Calu3 (cell line): ENCODE results near the gene NATD1. TPM values are rescaled to one million over a fixed set of nuclear protein-coding genes. Genes with fewer than 3 reads are reported as not detected.
A peak's percentile ranks its signal among the peaks of the same experiment; 100 is the strongest.

Source experiments
- BruUV-seq: library from RNA; stranded (reverse); fragments of 400-500 nt; replicated peaks from 2 replicates; lab custom pipeline; 2021; lab: Mats Ljungman, UMichigan
- CTCF ChIA-PET: fragments of 300-600 bp; sonication (Branson Sonifier 250); formaldehyde crosslinking; loops from one replicate; lab custom pipeline; 2022; ENCODE audit warnings: antibody characterized with exemption; lab: Charles Lee
- DNase-seq: peaks from one replicate; pipeline ENCODE4 v3.0.0; 2022
- H3K27ac Mint-ChIP-seq: one replicate; pipeline ENCODE4 v1.8.0; 2022; ENCODE audit warnings: mixed read lengths; ENCODE audit not compliant: unreplicated experiment
- H3K27me3 Mint-ChIP-seq: one replicate; pipeline ENCODE4 v1.8.0; 2022; ENCODE audit warnings: mixed read lengths; ENCODE audit not compliant: unreplicated experiment
- H3K36me3 Mint-ChIP-seq: one replicate; pipeline ENCODE4 v1.8.0; 2022; ENCODE audit warnings: mild to moderate bottlenecking, moderate library complexity, mixed read lengths; ENCODE audit not compliant: insufficient read depth, unreplicated experiment
- H3K4me1 Mint-ChIP-seq: one replicate; pipeline ENCODE4 v1.8.0; 2022; ENCODE audit warnings: mild to moderate bottlenecking, low read depth, mixed read lengths; ENCODE audit not compliant: unreplicated experiment
- H3K4me3 Mint-ChIP-seq: one replicate; pipeline ENCODE4 v1.8.0; 2022; ENCODE audit warnings: mild to moderate bottlenecking, low read depth, moderate library complexity, mixed read lengths; ENCODE audit not compliant: unreplicated experiment
- H3K9me3 Mint-ChIP-seq: one replicate; pipeline ENCODE4 v1.8.0; 2022; ENCODE audit warnings: low read depth, mixed read lengths; ENCODE audit not compliant: unreplicated experiment
- intact Hi-C: fragments of 100-400 bp; cut with micrococcal nuclease; formaldehyde crosslinking; loops from one replicate; pipeline ENCODE4 v1.10.0; 2022; ENCODE audit not compliant: unreplicated experiment
- total RNA-seq: library from RNA; stranded (reverse); gene quantifications from 2 replicates; pipeline ENCODE4 v1.2.3, GENCODE V29; 2022
- TF ChIP-seq, protein P1 (sequence below): fragments of 200-600 bp; IDR thresholded peaks from one replicate; pipeline ENCODE4 v1.8.0; 2022; ENCODE audit warnings: antibody characterized with exemption; ENCODE audit not compliant: unreplicated experiment

The NATD1 gene
- total RNA-seq, 1 experiment from 2014 or later = 1.5 TPM

DNA sequence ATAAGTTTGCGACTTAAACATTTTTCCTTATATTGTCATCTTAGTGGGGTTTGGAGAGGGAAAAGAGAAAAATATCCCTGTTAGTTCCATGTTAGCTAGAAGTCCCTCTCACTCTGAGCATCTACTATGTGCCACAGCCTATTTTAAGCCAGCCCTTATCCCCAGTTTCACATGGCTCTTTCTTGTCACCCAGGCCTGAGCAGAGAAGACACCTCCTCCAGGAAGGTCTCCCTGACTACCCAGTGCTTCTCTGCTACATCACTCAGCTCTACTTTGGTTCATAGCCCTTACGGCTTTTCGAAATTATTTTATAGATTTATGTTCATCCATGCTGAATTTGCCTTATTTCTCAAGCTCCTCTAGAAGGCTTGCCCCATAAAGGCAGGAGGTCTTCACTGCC is 24.1 kb upstream of the NATD1 start:
- H3K27ac Mint-ChIP-seq = no peak overlapping the region
- H3K4me1 Mint-ChIP-seq = peaks cover 46% of the 10 kb centered on the region
- TF ChIP-seq, protein P1, sequence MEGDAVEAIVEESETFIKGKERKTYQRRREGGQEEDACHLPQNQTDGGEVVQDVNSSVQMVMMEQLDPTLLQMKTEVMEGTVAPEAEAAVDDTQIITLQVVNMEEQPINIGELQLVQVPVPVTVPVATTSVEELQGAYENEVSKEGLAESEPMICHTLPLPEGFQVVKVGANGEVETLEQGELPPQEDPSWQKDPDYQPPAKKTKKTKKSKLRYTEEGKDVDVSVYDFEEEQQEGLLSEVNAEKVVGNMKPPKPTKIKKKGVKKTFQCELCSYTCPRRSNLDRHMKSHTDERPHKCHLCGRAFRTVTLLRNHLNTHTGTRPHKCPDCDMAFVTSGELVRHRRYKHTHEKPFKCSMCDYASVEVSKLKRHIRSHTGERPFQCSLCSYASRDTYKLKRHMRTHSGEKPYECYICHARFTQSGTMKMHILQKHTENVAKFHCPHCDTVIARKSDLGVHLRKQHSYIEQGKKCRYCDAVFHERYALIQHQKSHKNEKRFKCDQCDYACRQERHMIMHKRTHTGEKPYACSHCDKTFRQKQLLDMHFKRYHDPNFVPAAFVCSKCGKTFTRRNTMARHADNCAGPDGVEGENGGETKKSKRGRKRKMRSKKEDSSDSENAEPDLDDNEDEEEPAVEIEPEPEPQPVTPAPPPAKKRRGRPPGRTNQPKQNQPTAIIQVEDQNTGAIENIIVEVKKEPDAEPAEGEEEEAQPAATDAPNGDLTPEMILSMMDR = no peak
- peaks cover 15% of the 10 kb centered on the region for H3K36me3 Mint-ChIP-seq
- no peak for DNase-seq
- intact Hi-C loops = no loop called here
- no peaks in the 10 kb centered on the region for H3K27me3 Mint-ChIP-seq
- no peak overlapping the region for H3K4me3 Mint-ChIP-seq
- CTCF ChIA-PET = no interaction called here
- no peaks in the 10 kb centered on the region for H3K9me3 Mint-ChIP-seq
- no TSS peak for BruUV-seq

DNA sequence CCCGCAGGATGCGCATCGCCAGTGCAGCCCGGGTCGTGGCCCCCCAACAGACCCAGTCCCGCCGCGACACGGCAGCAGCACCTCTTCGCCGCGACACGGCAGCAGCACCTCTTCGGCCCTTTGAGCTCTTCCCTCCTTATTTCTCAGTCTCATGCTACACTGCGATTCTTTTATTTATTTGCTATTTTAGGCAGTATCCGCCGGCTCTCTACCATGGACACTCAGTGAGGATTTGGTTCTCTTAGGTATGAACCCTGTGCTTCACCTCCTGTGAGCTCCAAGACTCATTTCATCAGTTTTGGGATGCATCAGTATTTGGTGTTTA is 23.0 kb upstream of the NATD1 start:
- Mint-ChIP-seq H3K27me3 (no peaks in the 10 kb centered on the region), H3K9me3 (no peaks in the 10 kb centered on the region), H3K36me3 (peaks cover 13% of the 10 kb centered on the region), H3K4me1 (peaks cover 35% of the 10 kb centered on the region), H3K27ac (peak overlapping the region; percentile 74), H3K4me3 (peak overlapping the region; percentile 77)
- CTCF ChIA-PET = interaction anchor here (1.1 kb wide), 1 partner anchor 10 kb away, joined by 3 read pairs; no protein-coding TSS in a partner anchor
- no TSS peak for BruUV-seq
- DNase-seq = no peak
- intact Hi-C loops = no loop called here
- TF ChIP-seq, protein P1 = no peak

DNA sequence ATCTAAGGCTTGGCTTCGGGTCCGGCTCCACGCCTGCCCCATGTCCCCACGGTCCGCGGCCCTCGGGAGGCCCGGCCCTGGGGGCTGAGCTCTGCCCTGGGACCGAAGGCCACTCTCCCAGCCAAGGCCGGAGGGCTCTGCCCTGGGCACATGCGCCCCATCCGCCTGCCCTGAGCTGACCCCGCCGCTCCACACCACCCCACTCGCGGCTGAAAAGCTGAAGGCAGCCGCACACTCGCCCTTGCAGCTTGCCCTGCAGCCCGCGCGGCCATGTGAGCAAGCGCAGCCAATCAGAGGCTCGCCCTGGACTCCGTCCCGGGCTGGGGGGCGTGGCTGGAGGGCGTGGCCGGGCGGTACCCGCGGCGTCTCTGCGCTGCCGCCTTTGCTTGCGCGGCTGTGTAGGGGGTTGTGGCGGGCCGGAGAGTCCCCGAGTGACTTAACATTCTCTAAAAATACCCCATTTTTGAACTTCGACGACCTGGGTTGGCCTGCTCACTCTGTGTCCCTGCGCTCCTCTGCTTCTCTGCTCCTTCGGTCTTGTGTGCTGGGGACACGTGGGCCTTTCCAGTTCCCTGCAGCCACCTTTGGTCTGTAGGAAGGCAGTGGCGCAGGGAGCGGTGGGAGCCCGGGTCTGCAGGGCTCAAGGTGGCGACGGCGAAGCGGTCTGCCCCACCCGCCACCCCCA is 22.5 kb upstream of the NATD1 start:
- peak; percentile 91 for DNase-seq
- TF ChIP-seq, protein P1 = no peak
- H3K4me1 Mint-ChIP-seq = peaks cover 30% of the 10 kb centered on the region
- H3K36me3 Mint-ChIP-seq = peaks cover 13% of the 10 kb centered on the region
- intact Hi-C loops = no loop called here
- peak overlapping the region; percentile 74 for H3K27ac Mint-ChIP-seq
- no peaks in the 10 kb centered on the region for H3K9me3 Mint-ChIP-seq
- peak overlapping the region; percentile 77 for H3K4me3 Mint-ChIP-seq
- no peaks in the 10 kb centered on the region for H3K27me3 Mint-ChIP-seq
- CTCF ChIA-PET = interaction anchor here (1.1 kb wide), 1 partner anchor 11 kb away, joined by 3 read pairs; no protein-coding TSS in a partner anchor
- BruUV-seq = no TSS peak

DNA sequence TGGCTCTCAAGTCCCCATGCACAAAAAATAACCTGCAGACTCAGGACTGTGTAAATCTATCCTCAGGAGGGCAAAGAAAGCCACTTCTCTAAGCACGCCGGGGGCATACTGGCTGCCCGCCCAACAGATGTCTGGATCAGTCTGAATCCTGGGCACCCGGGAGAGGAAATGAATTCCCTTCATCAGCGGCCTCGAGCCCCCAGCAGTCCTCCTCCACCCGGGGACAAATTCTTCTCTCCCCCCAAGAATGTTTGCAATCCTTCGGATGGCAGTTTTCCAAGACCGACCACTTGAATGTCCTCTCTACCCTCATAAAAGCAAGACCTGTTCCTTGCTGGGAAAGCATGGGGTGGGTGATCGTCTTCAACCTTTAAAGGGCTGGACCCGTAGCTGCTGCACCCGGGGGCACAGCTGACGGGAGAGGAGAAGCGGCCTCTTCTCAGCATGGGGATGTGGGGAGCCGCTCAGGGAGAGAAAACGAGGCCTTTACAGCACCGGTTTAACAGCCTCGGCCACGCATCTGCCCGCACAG is 21.9 kb upstream of the NATD1 start:
- CTCF ChIA-PET = interaction anchor here (1.1 kb wide), 1 partner anchor 12 kb away, joined by 3 read pairs; no protein-coding TSS in a partner anchor

More for the DNA sequence above, 21.9 kb upstream of the NATD1 start:
- H3K27me3 Mint-ChIP-seq = no peaks in the 10 kb centered on the region
- intact Hi-C loops = no loop called here
- TF ChIP-seq, protein P1 = no peak
- BruUV-seq = no TSS peak
- no peak overlapping the region for H3K27ac Mint-ChIP-seq
- DNase-seq = no peak
- H3K4me1 Mint-ChIP-seq = peaks cover 24% of the 10 kb centered on the region
- H3K4me3 Mint-ChIP-seq = peak overlapping the region; percentile 77
- H3K9me3 Mint-ChIP-seq = no peaks in the 10 kb centered on the region
- peaks cover 11% of the 10 kb centered on the region for H3K36me3 Mint-ChIP-seq
